T-helper 1 cell treated with Interleukin-12 subunit alpha and Interleukin-12 subunit beta and Interleukin-4 antibody, amounts not matched to agents 30 μg/mL and 1 μg/mL, for 36 hours (primary cell): Measurements from ENCODE around the gene TTC29.

Experiments used
- H3K27ac Mint-ChIP-seq: one replicate; pipeline ENCODE4 v1.8.0; 2021; ENCODE audit warnings: mild to moderate bottlenecking, mixed read lengths
- H3K27me3 Mint-ChIP-seq: one replicate; pipeline ENCODE4 v1.8.0; 2021; ENCODE audit warnings: low read depth, mixed read lengths
- H3K36me3 Mint-ChIP-seq: one replicate; pipeline ENCODE4 v1.8.0; 2021; ENCODE audit warnings: low read depth, mixed read lengths
- H3K4me1 Mint-ChIP-seq: one replicate; pipeline ENCODE4 v1.8.0; 2021; ENCODE audit warnings: low read depth, mixed read lengths
- H3K4me3 Mint-ChIP-seq: one replicate; pipeline ENCODE4 v1.8.0; 2021; ENCODE audit warnings: mild to moderate bottlenecking, moderate library complexity, mixed read lengths
- H3K9me3 Mint-ChIP-seq: one replicate; pipeline ENCODE4 v1.8.0; 2021; ENCODE audit warnings: mixed read lengths

The TTC29 gene, protein sequence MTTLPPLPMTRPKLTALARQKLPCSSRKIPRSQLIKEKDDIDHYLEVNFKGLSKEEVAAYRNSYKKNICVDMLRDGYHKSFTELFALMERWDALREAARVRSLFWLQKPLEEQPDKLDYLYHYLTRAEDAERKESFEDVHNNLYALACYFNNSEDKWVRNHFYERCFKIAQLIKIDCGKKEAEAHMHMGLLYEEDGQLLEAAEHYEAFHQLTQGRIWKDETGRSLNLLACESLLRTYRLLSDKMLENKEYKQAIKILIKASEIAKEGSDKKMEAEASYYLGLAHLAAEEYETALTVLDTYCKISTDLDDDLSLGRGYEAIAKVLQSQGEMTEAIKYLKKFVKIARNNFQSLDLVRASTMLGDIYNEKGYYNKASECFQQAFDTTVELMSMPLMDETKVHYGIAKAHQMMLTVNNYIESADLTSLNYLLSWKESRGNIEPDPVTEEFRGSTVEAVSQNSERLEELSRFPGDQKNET

DNA sequence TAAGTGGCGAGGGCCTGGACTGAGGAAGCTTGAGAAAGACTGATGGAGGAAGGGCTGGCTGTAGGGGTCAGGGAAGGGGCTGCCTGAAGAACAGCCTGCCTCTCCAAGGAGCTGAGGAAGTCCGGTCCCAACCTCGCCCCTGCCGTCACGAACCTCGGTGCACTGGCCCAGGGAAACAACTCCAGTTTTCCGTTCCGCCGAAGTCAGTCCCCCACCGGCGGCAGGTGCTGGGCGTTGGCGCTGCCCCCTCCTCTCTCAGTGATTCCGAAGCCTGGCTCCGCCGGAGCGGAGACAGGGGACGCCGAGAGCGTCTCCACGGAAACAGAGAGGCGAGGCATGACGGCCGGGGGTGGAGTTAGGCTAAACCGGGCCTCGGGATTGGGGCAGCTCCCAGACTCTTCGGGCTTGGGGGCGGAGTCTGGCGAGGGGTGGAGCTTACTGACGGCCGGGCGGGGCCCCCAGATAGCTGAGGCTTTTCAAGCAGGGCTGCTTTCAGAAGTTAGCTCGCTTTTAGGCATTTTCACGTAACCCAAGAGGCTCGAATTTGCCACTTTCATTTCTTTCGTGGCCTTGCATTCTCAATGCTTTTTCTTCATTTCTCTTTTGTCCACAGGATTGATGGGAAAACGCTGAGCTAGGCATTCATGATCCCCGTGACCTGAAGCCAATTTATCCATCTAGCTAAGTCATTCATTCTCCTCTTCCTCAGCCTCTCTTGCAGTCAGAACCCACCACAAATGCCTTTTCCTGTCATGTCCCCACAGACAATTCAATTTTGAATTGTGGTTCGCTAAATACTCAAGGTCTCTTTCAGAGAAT, at the start of gene TTC29:
TSS of gene TTC29 (minus strand) at position 309 of the 819 bp plus-strand sequence. CDS start 5,969 bp downstream, outside the sequence.
- Mint-ChIP-seq H3K27me3 (peaks cover 57% of the 10 kb centered on the region), H3K27ac (no peak within 1 kb of the TSS), H3K4me1 (peaks cover 20% of the 10 kb centered on the region), H3K9me3 (no peaks in the 10 kb centered on the region), H3K36me3 (no peaks in the 10 kb centered on the region), H3K4me3 (peak within 1 kb of the TSS; percentile 64)

- no peaks in the 10 kb centered on the region for H3K9me3 Mint-ChIP-seq
- no peaks in the 10 kb centered on the region for H3K4me1 Mint-ChIP-seq
- no peaks in the 10 kb centered on the region for H3K27me3 Mint-ChIP-seq
Measured at GRCh38 chr4:146981651-146982050, 36.0 kb upstream of the TTC29 start.

GRCh38 chr4:146978641-146979040, 33.0 kb upstream of the TTC29 start:
- Mint-ChIP-seq H3K9me3 (no peaks in the 10 kb centered on the region), H3K4me3 (no peak overlapping the region), H3K27me3 (no peaks in the 10 kb centered on the region), H3K36me3 (no peaks in the 10 kb centered on the region), H3K4me1 (no peaks in the 10 kb centered on the region), H3K27ac (no peak overlapping the region)

More at GRCh38 chr4:146981651-146982050, 36.0 kb upstream of the TTC29 start:
- H3K4me3 Mint-ChIP-seq = no peak overlapping the region
- no peaks in the 10 kb centered on the region for H3K36me3 Mint-ChIP-seq
- no peak overlapping the region for H3K27ac Mint-ChIP-seq

- no peaks in the 10 kb centered on the region for H3K4me1 Mint-ChIP-seq
- H3K27me3 Mint-ChIP-seq = no peaks in the 10 kb centered on the region
Measured at GRCh38 chr4:146976145-146976544, 30.5 kb upstream of the TTC29 start.

GRCh38 chr4:146975527-146975926, 29.9 kb upstream of the TTC29 start:
- H3K4me3 Mint-ChIP-seq = no peak overlapping the region
- no peaks in the 10 kb centered on the region for H3K27me3 Mint-ChIP-seq
- no peak overlapping the region for H3K27ac Mint-ChIP-seq
- H3K4me1 Mint-ChIP-seq = no peaks in the 10 kb centered on the region
- no peaks in the 10 kb centered on the region for H3K9me3 Mint-ChIP-seq
- no peaks in the 10 kb centered on the region for H3K36me3 Mint-ChIP-seq

More at GRCh38 chr4:146976145-146976544, 30.5 kb upstream of the TTC29 start:
- H3K36me3 Mint-ChIP-seq = no peaks in the 10 kb centered on the region
- H3K9me3 Mint-ChIP-seq = no peaks in the 10 kb centered on the region
- no peak overlapping the region for H3K4me3 Mint-ChIP-seq
- H3K27ac Mint-ChIP-seq = no peak overlapping the region

GRCh38 chr4:146975036-146975435, 29.4 kb upstream of the TTC29 start:
- Mint-ChIP-seq H3K36me3 (no peaks in the 10 kb centered on the region), H3K4me1 (no peaks in the 10 kb centered on the region), H3K27ac (no peak overlapping the region), H3K27me3 (no peaks in the 10 kb centered on the region), H3K4me3 (no peak overlapping the region), H3K9me3 (no peaks in the 10 kb centered on the region)

- Mint-ChIP-seq H3K4me1 (no peaks in the 10 kb centered on the region), H3K36me3 (no peaks in the 10 kb centered on the region), H3K4me3 (no peak overlapping the region), H3K27ac (no peak overlapping the region), H3K27me3 (no peaks in the 10 kb centered on the region), H3K9me3 (no peaks in the 10 kb centered on the region)
Measured at GRCh38 chr4:146972036-146972435, 26.4 kb upstream of the TTC29 start.

- H3K4me1 Mint-ChIP-seq = no peaks in the 10 kb centered on the region
- H3K4me3 Mint-ChIP-seq = no peak overlapping the region
- H3K27ac Mint-ChIP-seq = no peak overlapping the region
- H3K9me3 Mint-ChIP-seq = no peaks in the 10 kb centered on the region
- H3K27me3 Mint-ChIP-seq = no peaks in the 10 kb centered on the region
- H3K36me3 Mint-ChIP-seq = no peaks in the 10 kb centered on the region
Measured at GRCh38 chr4:146969126-146969525, 23.5 kb upstream of the TTC29 start.

DNA sequence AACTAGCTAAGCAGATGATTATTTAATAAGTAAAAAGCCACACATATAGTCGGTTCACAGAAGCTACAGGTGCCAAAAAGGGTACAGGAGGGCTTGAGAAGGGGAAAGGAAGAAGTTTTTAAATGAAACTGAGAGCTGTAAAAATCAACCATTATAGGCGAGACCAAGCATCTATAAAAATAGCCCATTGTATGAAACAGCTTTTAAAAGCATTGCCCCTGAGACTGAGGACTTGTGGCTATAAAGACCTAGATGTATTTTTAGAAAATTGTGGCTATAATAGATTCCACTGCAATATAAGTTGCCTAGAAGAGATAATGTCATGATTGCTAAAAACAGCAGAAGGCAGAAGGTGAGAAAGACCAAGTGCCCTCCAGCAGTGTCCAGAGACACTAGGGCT, 15.0 kb upstream of the TTC29 start:
- H3K4me1 Mint-ChIP-seq = no peaks in the 10 kb centered on the region
- H3K9me3 Mint-ChIP-seq = no peaks in the 10 kb centered on the region
- H3K27me3 Mint-ChIP-seq = no peaks in the 10 kb centered on the region
- H3K36me3 Mint-ChIP-seq = no peaks in the 10 kb centered on the region
- no peak overlapping the region for H3K27ac Mint-ChIP-seq
- H3K4me3 Mint-ChIP-seq = no peak overlapping the region

DNA sequence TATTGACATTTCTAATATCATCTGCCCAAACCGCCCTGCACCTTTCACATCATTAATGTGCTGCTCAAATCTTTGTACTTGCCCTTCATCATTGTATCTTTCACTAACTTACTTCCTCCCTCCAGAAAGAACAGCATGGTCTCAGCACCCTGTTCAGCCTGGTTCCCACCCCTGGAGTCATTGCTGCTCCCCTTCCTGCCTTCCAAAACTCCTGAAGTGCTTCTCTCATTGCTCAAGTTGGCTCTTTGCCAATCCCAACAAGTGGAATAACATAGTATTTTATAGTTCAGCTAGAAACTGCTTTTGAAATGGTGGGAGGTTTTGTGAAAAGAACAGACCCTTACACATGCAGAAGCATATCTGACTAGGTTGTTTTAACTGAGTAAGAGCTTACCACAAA, 14.0 kb upstream of the TTC29 start:
- H3K27me3 Mint-ChIP-seq = no peaks in the 10 kb centered on the region
- no peak overlapping the region for H3K27ac Mint-ChIP-seq
- no peaks in the 10 kb centered on the region for H3K36me3 Mint-ChIP-seq
- no peak overlapping the region for H3K4me3 Mint-ChIP-seq
- H3K4me1 Mint-ChIP-seq = no peaks in the 10 kb centered on the region
- H3K9me3 Mint-ChIP-seq = no peaks in the 10 kb centered on the region

DNA sequence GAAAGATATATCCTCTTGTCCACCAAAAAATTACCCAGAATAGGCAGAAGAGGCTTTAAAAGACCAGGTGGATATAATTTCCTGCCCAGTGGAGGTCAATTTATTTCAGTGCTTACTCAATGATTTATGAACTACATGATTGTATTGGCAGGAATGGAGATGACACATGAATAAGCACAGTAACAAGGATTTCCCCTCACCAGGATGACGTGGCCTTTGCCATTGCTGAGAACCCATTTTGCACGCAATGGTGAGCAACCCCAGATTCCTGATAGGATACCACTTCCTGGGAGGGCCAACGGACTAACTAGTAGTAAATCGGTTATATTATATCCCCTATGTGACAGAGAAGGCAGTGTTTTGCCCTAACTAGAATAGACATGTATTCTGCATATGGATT, 11.6 kb upstream of the TTC29 start:
- Mint-ChIP-seq H3K9me3 (no peaks in the 10 kb centered on the region), H3K27ac (no peak overlapping the region), H3K36me3 (no peaks in the 10 kb centered on the region), H3K27me3 (peaks cover 6% of the 10 kb centered on the region), H3K4me1 (no peaks in the 10 kb centered on the region), H3K4me3 (no peak overlapping the region)

- Mint-ChIP-seq H3K27me3 (peaks cover 15% of the 10 kb centered on the region), H3K36me3 (no peaks in the 10 kb centered on the region), H3K4me1 (no peaks in the 10 kb centered on the region), H3K4me3 (no peak overlapping the region), H3K27ac (no peak overlapping the region), H3K9me3 (no peaks in the 10 kb centered on the region)
Measured at GRCh38 chr4:146952896-146953295, 7.2 kb upstream of the TTC29 start.

- peaks cover 44% of the 10 kb centered on the region for H3K27me3 Mint-ChIP-seq
- no peak overlapping the region for H3K4me3 Mint-ChIP-seq
- H3K36me3 Mint-ChIP-seq = no peaks in the 10 kb centered on the region
- peaks cover 20% of the 10 kb centered on the region for H3K4me1 Mint-ChIP-seq
- no peaks in the 10 kb centered on the region for H3K9me3 Mint-ChIP-seq
- H3K27ac Mint-ChIP-seq = no peak overlapping the region
Measured at GRCh38 chr4:146949559-146949958, 3.9 kb upstream of the TTC29 start.

DNA sequence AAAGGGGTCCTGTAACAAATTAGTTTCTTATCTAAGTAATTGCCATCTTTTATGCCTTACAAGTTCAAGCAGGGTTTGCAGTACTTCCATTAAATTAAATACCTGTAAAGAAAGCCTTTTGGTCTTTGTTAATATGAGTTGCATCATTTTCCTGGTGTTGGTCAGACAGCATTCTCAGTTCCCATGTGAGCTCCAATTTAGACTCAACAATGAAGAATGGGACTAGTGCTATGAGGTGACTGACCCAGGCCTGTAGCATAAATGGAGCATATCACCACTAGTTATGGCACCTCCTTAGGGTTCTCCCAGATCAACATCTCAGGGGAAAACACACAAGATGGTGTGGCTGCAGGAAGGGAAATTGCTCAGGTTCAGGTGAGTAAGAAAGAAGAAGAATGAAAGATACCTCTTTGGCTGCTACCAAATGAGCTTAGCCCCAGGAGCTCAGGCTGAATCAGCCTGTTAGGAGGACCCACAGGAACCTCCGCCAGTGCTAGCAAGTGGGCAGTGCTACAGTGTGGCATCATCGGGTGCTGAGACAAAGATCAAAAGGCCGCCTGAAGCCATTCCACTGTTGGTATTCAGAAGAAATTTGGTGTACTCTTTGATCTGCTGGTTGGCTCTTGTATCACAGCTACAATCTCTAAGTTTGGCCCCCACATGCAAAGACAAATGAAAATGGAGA, 1.8 kb downstream of the TTC29 start:
- Mint-ChIP-seq H3K36me3 (no peaks in the 10 kb centered on the region), H3K4me3 (no peak overlapping the region), H3K27me3 (peaks cover 60% of the 10 kb centered on the region), H3K9me3 (no peaks in the 10 kb centered on the region), H3K4me1 (peaks cover 20% of the 10 kb centered on the region), H3K27ac (no peak overlapping the region)
